OCI-LY7 (cell line): ENCODE data around the gene GTF2H1. TPM values are rescaled to one million over a fixed set of nuclear protein-coding genes. Genes with fewer than 3 reads are reported as not detected.

Source experiments
- BruUV-seq: library from RNA; stranded (reverse); fragments of 400-500 nt; replicated peaks from 2 replicates; lab custom pipeline; 2021; lab: Mats Ljungman, UMichigan
- CTCF ChIA-PET: fragments of 300-600 bp; sonication (Branson Sonifier 250); formaldehyde crosslinking; loops from one replicate; lab custom pipeline; 2022; ENCODE audit warnings: antibody characterized with exemption; ENCODE audit not compliant: unreplicated experiment; lab: Charles Lee
- POLR2A ChIA-PET: fragments of 300-600 bp; sonication (Branson Sonifier 250); formaldehyde crosslinking; loops from one replicate; lab custom pipeline; 2022; ENCODE audit warnings: antibody characterized with exemption; lab: Charles Lee
- DNase-seq: peaks from one replicate; pipeline ENCODE4 v3.0.0-alpha.2; 2015; ENCODE audit warnings: low spot score
- H2AFZ ChIP-seq: fragments of 200-600 bp; sonication (generic), shearing (Covaris generic); 2 replicates; pipeline ENCODE4 v1.6.1; 2014; ENCODE audit warnings: mild to moderate bottlenecking, antibody characterized with exemption, low read length, moderate library complexity
- H3K27ac ChIP-seq: fragments of 200-600 bp; sonication (generic); 2 replicates; pipeline ENCODE4 v1.5.1; 2014; ENCODE audit warnings: mixed run types, low read depth, mild to moderate bottlenecking, moderate library complexity, low read length, inconsistent platforms; ENCODE audit not compliant: poor library complexity, severe bottlenecking
- H3K36me3 ChIP-seq: fragments of 200-600 bp; sonication (generic); 2 replicates; pipeline ENCODE4 v1.6.1; 2014; ENCODE audit warnings: mild to moderate bottlenecking, antibody characterized with exemption, low read length, moderate library complexity, mixed read lengths; ENCODE audit not compliant: insufficient read depth
- H3K4me1 ChIP-seq: fragments of 200-600 bp; sonication (generic); 2 replicates; pipeline ENCODE4 v1.5.1; 2014; ENCODE audit warnings: mild to moderate bottlenecking, low read length; ENCODE audit not compliant: insufficient read depth, poor library complexity, severe bottlenecking
- H3K4me2 ChIP-seq: fragments of 200-600 bp; sonication (generic); 2 replicates; pipeline ENCODE4 v1.6.1; 2014; ENCODE audit warnings: mild to moderate bottlenecking, low read length
- H3K4me3 ChIP-seq: fragments of 200-600 bp; sonication (generic); 2 replicates; pipeline ENCODE4 v1.5.1; 2014; ENCODE audit warnings: mild to moderate bottlenecking, low read depth, low read length; ENCODE audit not compliant: poor library complexity, severe bottlenecking
- H3K79me2 ChIP-seq: fragments of 200-600 bp; sonication (generic); 2 replicates; pipeline ENCODE4 v1.6.1; 2016; ENCODE audit warnings: low read depth, mild to moderate bottlenecking, low read length, moderate library complexity, mixed read lengths; ENCODE audit not compliant: insufficient read depth
- H3K9me2 ChIP-seq: fragments of 200-600 bp; sonication (generic); 2 replicates; pipeline ENCODE4 v1.6.1; 2016; ENCODE audit warnings: mild to moderate bottlenecking, low read length, mixed read lengths; ENCODE audit not compliant: insufficient read depth
- H3K9me3 ChIP-seq: fragments of 200-600 bp; sonication (generic); 2 replicates; pipeline ENCODE4 v1.6.1; 2014; ENCODE audit warnings: mild to moderate bottlenecking, mixed run types, low read length, mixed read lengths
- H4K20me1 ChIP-seq: fragments of 200-600 bp; sonication (generic); 2 replicates; pipeline ENCODE4 v1.6.1; 2014; ENCODE audit warnings: mild to moderate bottlenecking, antibody characterized with exemption, low read length, moderate library complexity, mixed read lengths; ENCODE audit not compliant: insufficient read depth
- EZH2phosphoT487 ChIP-seq: fragments of 200-600 bp; sonication (generic); IDR thresholded peaks from 2 replicates; pipeline ENCODE4 v1.6.1; 2018; ENCODE audit warnings: low read depth, borderline replicate concordance, mild to moderate bottlenecking, mixed run types, antibody characterized with exemption, low read length, moderate library complexity, mixed read lengths
- intact Hi-C: fragments of 100-400 bp; cut with micrococcal nuclease; formaldehyde crosslinking; loops from one replicate; pipeline ENCODE4 v1.10.0; 2022; ENCODE audit not compliant: unreplicated experiment
- total RNA-seq, 2 experiments: library from RNA; depleted of rRNA in 1 of 2; stranded (reverse); fragments of >200 nt in 1 of 2; shearing (Covaris generic) in 1 of 2; gene quantifications; 2 replicates each; pipeline ENCODE4 v1.2.3, GENCODE V29; 2014 to 2022
- TF ChIP-seq, protein P1 (sequence below): fragments of 200-600 bp; sonication (generic); conservative IDR thresholded peaks from 2 replicates; pipeline ENCODE4 v1.5.1; 2014; ENCODE audit warnings: mild to moderate bottlenecking, antibody characterized with exemption, low read length, moderate library complexity, mixed read lengths

The GTF2H1 gene
- total RNA-seq, 2 experiments from 2014 or later: 48.0 to 62.1 TPM

DNA sequence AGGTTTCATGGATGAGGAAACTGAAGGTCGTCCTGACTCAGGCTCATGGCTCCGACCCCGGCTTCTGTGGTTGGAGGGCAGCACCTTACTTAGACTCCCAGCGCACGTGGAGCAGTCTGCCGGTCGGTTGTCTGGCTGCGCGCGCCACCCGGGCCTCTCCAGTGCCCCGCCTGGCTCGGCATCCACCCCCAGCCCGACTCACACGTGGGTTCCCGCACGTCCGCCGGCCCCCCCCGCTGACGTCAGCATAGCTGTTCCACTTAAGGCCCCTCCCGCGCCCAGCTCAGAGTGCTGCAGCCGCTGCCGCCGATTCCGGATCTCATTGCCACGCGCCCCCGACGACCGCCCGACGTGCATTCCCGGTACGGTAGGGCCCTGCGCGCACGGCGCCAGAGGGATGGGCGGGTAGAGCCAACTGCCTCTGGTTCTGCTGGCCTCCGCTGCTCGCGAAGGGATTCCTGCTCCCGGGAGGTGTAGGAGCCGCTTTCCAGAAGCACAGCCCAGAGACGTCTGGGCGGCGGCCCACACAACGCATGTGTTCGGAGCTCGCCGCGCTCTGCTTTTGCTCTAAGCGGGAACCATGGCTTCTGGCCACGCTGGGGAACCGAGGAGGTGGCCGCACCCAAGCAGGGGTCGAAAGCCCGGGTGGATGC, 72.0 kb downstream of the GTF2H1 start, which contains the start of gene LDHA:
LDHA (plus strand) TSS at position 289 of the 653 bp plus-strand sequence. CDS start 2,280 bp downstream, outside the sequence.
- ChIA-PET CTCF (interaction anchor here (0.6 kb wide), 2 partner anchors 11 to 380 kb away, joined by 3 to 5 read pairs; no protein-coding TSS in a partner anchor), POLR2A (interaction anchor here (0.6 to 4.4 kb wide), 22 partner anchors 12 to 365 kb away, joined by 3 to 56 read pairs (median 6); partner anchors contain the start of genes GTF2H1, HPS5, SPTY2D1 and TSG101)
- Histone ChIP-seq H3K9me2 (no peaks in the 10 kb centered on the region), H4K20me1 (peaks cover 26% of the 10 kb centered on the region), H3K9me3 (no peaks in the 10 kb centered on the region), H3K4me2 (peak within 1 kb of the TSS; percentile 69), H3K4me3 (peak within 1 kb of the TSS; percentile 89), H3K79me2 (peaks cover 62% of the 10 kb centered on the region), H3K27ac (peak within 1 kb of the TSS; percentile 90), H2AFZ (peak within 1 kb of the TSS; percentile 70), H3K4me1 (peaks cover 30% of the 10 kb centered on the region), H3K36me3 (peaks cover 46% of the 10 kb centered on the region)
- no peak for TF ChIP-seq EZH2phosphoT487
- TF ChIP-seq, protein P1, sequence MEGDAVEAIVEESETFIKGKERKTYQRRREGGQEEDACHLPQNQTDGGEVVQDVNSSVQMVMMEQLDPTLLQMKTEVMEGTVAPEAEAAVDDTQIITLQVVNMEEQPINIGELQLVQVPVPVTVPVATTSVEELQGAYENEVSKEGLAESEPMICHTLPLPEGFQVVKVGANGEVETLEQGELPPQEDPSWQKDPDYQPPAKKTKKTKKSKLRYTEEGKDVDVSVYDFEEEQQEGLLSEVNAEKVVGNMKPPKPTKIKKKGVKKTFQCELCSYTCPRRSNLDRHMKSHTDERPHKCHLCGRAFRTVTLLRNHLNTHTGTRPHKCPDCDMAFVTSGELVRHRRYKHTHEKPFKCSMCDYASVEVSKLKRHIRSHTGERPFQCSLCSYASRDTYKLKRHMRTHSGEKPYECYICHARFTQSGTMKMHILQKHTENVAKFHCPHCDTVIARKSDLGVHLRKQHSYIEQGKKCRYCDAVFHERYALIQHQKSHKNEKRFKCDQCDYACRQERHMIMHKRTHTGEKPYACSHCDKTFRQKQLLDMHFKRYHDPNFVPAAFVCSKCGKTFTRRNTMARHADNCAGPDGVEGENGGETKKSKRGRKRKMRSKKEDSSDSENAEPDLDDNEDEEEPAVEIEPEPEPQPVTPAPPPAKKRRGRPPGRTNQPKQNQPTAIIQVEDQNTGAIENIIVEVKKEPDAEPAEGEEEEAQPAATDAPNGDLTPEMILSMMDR: no peak
- peak; percentile 98 for DNase-seq
- intact Hi-C loops: loop anchor here (2.0 to 10.0 kb wide), 3 partner anchors 132 to 280 kb away; partner anchors contain the start of gene TSG101
- BruUV-seq: no TSS peak

DNA sequence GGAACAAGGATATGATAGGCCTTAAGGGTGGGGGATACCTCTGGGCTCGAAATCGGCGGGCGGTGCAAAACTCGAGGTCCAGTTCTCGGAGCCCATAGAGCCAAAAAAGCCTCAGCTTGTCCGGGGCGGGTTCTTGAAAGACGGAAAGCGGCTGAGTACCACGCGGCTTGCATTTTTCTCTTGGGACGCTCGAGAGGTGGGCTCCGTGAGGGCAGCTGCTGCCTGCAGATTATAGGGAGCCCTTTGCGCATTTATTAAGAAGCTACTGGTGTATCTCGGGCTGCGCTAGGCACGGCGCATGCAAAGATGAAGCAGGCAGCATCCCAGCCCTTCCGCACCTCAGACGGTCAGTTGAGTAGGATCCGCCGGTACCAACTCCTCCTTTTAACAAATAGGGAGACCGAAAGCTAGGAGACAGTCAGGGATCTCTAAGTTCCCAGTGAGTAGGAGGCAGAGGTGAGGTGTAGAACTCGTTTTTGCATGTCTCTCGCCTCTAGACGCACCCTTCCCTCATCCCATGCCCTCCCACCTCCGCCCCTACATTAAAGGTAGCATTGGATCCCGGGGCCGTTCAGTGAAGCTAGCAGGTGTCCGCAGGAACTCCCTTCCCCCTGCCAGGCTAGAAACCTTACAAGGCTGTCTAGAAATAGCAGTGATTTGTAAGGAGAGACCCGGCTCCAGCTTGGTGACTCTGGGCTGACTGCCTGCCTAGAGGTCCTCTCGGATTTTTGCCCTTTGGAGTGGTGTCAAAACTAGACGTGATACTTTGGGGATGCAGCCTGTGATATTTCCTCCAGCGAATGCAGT, 72.8 kb downstream of the GTF2H1 start:
- H3K4me3 ChIP-seq: peak overlapping the region; percentile 89
- intact Hi-C loops: loop anchor here (2.0 to 10.0 kb wide), 3 partner anchors 132 to 280 kb away; partner anchors contain the start of gene TSG101
- DNase-seq: peak; percentile 57

More for the DNA sequence above, 72.8 kb downstream of the GTF2H1 start:
- H3K9me2 ChIP-seq: no peaks in the 10 kb centered on the region
- peak overlapping the region; percentile 69 for H3K4me2 ChIP-seq
- ChIA-PET POLR2A (interaction anchor here (0.5 to 4.4 kb wide), 29 partner anchors 11 to 1043 kb away, joined by 3 to 56 read pairs (median 5); partner anchors contain the start of genes GTF2H1, HPS5, SPTY2D1 and TSG101), CTCF (interaction anchor here (0.6 to 1.4 kb wide), 3 partner anchors 11 to 381 kb away, joined by 3 to 5 read pairs (median 5); no protein-coding TSS in a partner anchor)
- peaks cover 70% of the 10 kb centered on the region for H3K79me2 ChIP-seq
- peaks cover 30% of the 10 kb centered on the region for H3K4me1 ChIP-seq
- peak overlapping the region; percentile 90 for H3K27ac ChIP-seq
- peaks cover 53% of the 10 kb centered on the region for H3K36me3 ChIP-seq
- H2AFZ ChIP-seq: no peak overlapping the region
- TF ChIP-seq, protein P1: no peak
- no peak for TF ChIP-seq EZH2phosphoT487
- BruUV-seq: no TSS peak
- no peaks in the 10 kb centered on the region for H3K9me3 ChIP-seq
- peaks cover 28% of the 10 kb centered on the region for H4K20me1 ChIP-seq
